DND-41 (cell line): ENCODE measurements around the gene PPT2.
"Not testable (repeated sequence)": the region's sequence is repeated elsewhere in the genome, so short reads cannot be mapped to it uniquely, and the experiment has no call there.

Experiments used
- EZH2 ChIP-seq: IDR thresholded peaks from 3 replicates; pipeline ENCODE4 v1.6.1; 2012; ENCODE audit warnings: borderline replicate concordance, low read depth, mild to moderate bottlenecking, moderate library complexity, low read length, inconsistent platforms; ENCODE audit not compliant: severe bottlenecking
- TF ChIP-seq, protein P1 (sequence below): IDR thresholded peaks from 2 replicates; pipeline ENCODE4 v1.5.1; 2012; ENCODE audit warnings: borderline replicate concordance, low read length, moderate library complexity, mild to moderate bottlenecking; ENCODE audit not compliant: poor library complexity, severe bottlenecking; ENCODE audit errors: extremely low read depth

DNA sequence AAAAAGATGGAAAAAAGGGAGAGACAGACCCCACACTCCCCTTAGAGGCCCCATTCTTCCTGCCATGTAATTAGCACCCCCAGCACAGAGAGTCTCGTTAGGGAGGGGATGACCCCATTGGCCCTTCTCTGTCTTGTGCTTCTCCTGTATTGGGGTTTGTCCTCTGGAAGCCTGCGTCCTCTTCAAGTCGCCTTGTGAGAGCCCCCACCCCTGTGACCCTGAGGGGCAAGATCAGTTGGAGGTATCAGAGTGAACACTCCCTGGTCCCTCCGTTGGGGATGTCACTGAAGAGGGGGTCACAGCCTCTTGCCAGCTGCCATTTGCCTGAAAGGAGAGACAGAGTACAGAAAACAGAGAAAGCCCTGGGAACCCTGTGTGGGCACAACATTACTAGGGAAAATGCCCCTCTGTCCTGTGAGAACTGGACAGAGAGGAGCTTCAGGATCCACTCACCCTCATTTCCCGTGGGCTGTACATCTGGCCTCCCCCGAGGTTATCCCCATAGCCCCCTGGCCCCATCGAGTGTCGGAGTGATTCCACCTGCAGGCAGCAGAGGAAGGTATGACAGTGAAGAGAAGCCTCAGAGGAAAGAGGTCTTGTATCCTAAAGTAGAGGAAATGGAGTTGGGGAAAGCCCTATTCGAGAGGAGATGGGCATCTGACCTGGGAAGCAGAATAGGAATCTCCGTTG, 32.4 kb downstream of the PPT2 start:
- TF ChIP-seq, protein P1, sequence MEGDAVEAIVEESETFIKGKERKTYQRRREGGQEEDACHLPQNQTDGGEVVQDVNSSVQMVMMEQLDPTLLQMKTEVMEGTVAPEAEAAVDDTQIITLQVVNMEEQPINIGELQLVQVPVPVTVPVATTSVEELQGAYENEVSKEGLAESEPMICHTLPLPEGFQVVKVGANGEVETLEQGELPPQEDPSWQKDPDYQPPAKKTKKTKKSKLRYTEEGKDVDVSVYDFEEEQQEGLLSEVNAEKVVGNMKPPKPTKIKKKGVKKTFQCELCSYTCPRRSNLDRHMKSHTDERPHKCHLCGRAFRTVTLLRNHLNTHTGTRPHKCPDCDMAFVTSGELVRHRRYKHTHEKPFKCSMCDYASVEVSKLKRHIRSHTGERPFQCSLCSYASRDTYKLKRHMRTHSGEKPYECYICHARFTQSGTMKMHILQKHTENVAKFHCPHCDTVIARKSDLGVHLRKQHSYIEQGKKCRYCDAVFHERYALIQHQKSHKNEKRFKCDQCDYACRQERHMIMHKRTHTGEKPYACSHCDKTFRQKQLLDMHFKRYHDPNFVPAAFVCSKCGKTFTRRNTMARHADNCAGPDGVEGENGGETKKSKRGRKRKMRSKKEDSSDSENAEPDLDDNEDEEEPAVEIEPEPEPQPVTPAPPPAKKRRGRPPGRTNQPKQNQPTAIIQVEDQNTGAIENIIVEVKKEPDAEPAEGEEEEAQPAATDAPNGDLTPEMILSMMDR: not testable (repeated sequence)
- TF ChIP-seq EZH2: not testable (repeated sequence)
